GM12892 (cell line): Measurements from ENCODE around the gene KIF9.
A peak's percentile ranks its signal among the peaks of the same experiment; 100 is the strongest.
"Not testable (repeated sequence)": the region's sequence is repeated elsewhere in the genome, so short reads cannot be mapped to it uniquely, and the experiment has no call there.

Experiments
- DNase-seq: peaks from one replicate; pipeline ENCODE4 v3.0.0; 2011; ENCODE audit not compliant: insufficient read length
- FAIRE-seq: peaks from 2 replicates; lab custom pipeline; 2011; peaks lifted over from hg19 to GRCh38; lab: Jason Lieb, UNC
- POLR2A ChIP-seq: IDR thresholded peaks from 2 replicates; pipeline ENCODE4 v1.6.1; 2011; ENCODE audit warnings: low read depth, low read length, control low read depth
- POLR2AphosphoS5 ChIP-seq: IDR thresholded peaks from 2 replicates; pipeline ENCODE4 v1.6.1; 2011; ENCODE audit warnings: low read depth, low read length, control low read depth
- TAF1 ChIP-seq: IDR thresholded peaks from 2 replicates; pipeline ENCODE4 v1.6.1; 2011; ENCODE audit warnings: low read depth, mild to moderate bottlenecking, control low read depth, low read length, borderline replicate concordance

The KIF9 gene

DNA sequence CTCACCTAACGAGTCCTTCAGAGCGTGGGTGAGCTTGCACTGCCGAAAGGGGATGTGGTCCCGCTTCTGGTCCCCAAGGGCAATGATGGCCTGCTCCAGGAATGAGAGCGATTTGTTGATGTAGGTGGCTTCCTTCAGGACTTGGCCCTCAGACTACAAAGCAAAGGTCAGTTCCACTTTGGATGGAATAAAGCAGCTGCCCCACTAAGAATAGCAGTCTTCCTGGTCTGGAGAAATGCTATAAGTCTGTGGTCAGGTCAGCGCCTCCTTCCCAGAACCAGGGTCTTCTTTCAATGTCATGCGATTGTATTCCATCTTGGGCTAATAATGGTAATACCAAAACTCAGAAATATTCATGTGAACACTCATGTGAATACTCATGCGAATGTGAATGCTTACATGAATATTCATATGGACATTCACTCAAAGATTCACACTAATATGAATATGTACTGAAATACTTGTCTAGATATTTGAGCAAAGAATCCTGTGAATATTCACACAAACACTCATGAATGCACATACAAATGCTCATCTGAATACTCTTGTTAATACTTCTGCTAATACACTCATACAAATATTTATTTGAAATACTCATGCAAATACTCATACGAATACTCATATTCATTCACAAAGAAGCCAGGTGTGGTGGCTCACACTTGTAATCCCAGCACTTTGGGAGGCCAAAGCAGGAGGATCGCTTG is 16.7 kb downstream of the KIF9 start:
- TF ChIP-seq POLR2A (no peak), POLR2AphosphoS5 (no peak), TAF1 (no peak)
- no peak for FAIRE-seq
- no peak for DNase-seq

GRCh38 chr3:47265008-47265407 is 17.6 kb downstream of the KIF9 start:
- TF ChIP-seq TAF1 (no peak), POLR2AphosphoS5 (no peak), POLR2A (no peak)
- DNase-seq (no peak), FAIRE-seq (no peak)

GRCh38 chr3:47261301-47261700 is 21.3 kb downstream of the KIF9 start:
- no peak for DNase-seq
- TF ChIP-seq TAF1 (no peak), POLR2AphosphoS5 (no peak), POLR2A (no peak)
- no peak for FAIRE-seq

GRCh38 chr3:47260605-47261004 is 22.0 kb downstream of the KIF9 start:
- DNase-seq (no peak), FAIRE-seq (no peak)
- no peak for TF ChIP-seq TAF1
- no peak for TF ChIP-seq POLR2AphosphoS5
- no peak for TF ChIP-seq POLR2A

GRCh38 chr3:47259114-47259513 is 23.5 kb downstream of the KIF9 start:
- TF ChIP-seq POLR2A (no peak), POLR2AphosphoS5 (no peak), TAF1 (no peak)
- DNase-seq (no peak), FAIRE-seq (no peak)

DNA sequence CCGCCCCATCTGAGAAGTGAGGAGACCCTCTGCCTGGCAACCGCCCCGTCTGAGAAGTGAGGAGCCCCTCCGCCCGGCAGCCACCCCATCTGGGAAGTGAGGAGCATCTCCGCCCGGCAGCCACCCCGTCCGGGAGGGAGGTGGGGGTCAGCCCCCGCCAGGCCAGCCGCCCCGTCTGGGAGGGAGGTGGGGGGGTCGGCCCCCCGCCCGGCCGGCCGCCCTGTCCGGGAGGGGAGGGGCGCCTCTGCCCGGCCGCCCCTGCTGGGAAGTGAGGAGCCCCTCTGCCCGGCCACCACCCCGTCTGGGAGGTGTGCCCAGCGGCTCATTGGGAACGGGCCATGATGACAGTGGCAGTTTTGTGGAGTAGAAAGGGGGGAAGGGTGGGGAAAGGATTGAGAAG is 26.3 kb downstream of the KIF9 start:
- FAIRE-seq, result not testable (repeated sequence)

GRCh38 chr3:47251689-47252088 is 30.9 kb downstream of the KIF9 start:
- TF ChIP-seq POLR2AphosphoS5 (no peak), TAF1 (no peak), POLR2A (no peak)
- no peak for DNase-seq
- FAIRE-seq, result no peak

More for the DNA sequence above, 26.3 kb downstream of the KIF9 start:
- not testable (repeated sequence) for DNase-seq

GRCh38 chr3:47251085-47251484 is 31.5 kb downstream of the KIF9 start:
- DNase-seq, FAIRE-seq: not testable (repeated sequence)

- DNase-seq (no peak), FAIRE-seq (peak; percentile 24)
- TF ChIP-seq POLR2AphosphoS5 (no peak), TAF1 (no peak), POLR2A (no peak)
Observed at GRCh38 chr3:47250309-47251060, 32.1 kb downstream of the KIF9 start.

GRCh38 chr3:47247131-47248064 is 35.2 kb downstream of the KIF9 start:
- no peak for TF ChIP-seq POLR2AphosphoS5
- no peak for TF ChIP-seq TAF1
- no peak for TF ChIP-seq POLR2A
- no peak for FAIRE-seq
- no peak for DNase-seq

- DNase-seq, result no peak
- TF ChIP-seq POLR2A, result no peak
- no peak for TF ChIP-seq TAF1
- no peak for TF ChIP-seq POLR2AphosphoS5
- no peak for FAIRE-seq
Observed at GRCh38 chr3:47245271-47245670, 37.3 kb downstream of the KIF9 start.
